HEK293 (cell line): Measurements from ENCODE around the gene RTBDN.

Experiments
- CTCF ChIA-PET: fragments of 350-600 bp; formaldehyde crosslinking; extraction: SDS; loops from one replicate; lab custom pipeline; 2021; ENCODE audit warnings: antibody characterized with exemption; lab: Yijun Ruan, JAX
- POLR2A ChIA-PET: fragments of 300-600 bp; formaldehyde crosslinking; extraction: SDS; loops from one replicate; lab custom pipeline; 2020; ENCODE audit warnings: antibody characterized with exemption, inconsistent platforms; lab: Yijun Ruan, JAX
- H3K27ac ChIP-seq: fragments of 200-500 bp; sonication (Bioruptor generic); 2 replicates; pipeline ENCODE4 v1.5.1; 2014; ENCODE audit warnings: low read depth, low read length, control low read depth, inconsistent platforms; ENCODE audit errors: extremely low read depth
- H3K36me3 ChIP-seq, 2 experiments: fragments of 200-500 bp in 1 of 2; sonication (Bioruptor generic) in 1 of 2; 1 replicate in 1 of 2; 2 replicates in 1 of 2; pipeline ENCODE4 v1.5.1; 2014 to 2017; ENCODE audit warnings: inconsistent platforms in 2 of 2, low read length in 2 of 2; ENCODE audit not compliant: control insufficient read depth in 2 of 2, insufficient read depth in 1 of 2
- H3K4me1 ChIP-seq: fragments of 200-500 bp; sonication (Bioruptor generic); 2 replicates; pipeline ENCODE4 v1.5.1; 2014; ENCODE audit warnings: mild to moderate bottlenecking, low read length, inconsistent platforms; ENCODE audit not compliant: control insufficient read depth, insufficient read depth
- H3K4me3 ChIP-seq: 2 replicates; pipeline ENCODE4 v1.5.1; 2011; ENCODE audit warnings: low read depth, mild to moderate bottlenecking, control low read depth, low read length, moderate library complexity
- H3K9me3 ChIP-seq: fragments of 200-500 bp; sonication (Bioruptor generic); 2 replicates; pipeline ENCODE4 v1.5.1; 2014; ENCODE audit warnings: low read depth, low read length, inconsistent platforms; ENCODE audit not compliant: control insufficient read depth, insufficient read depth
- CTCF ChIP-seq: fragments of 450-650 bp; formaldehyde crosslinking; IDR thresholded peaks from 2 replicates; pipeline ENCODE4 v1.5.1; 2016; ENCODE audit warnings: missing biosample characterization, missing genetic modification characterization
- HIC1 ChIP-seq: fragments of 450-650 bp; formaldehyde crosslinking; IDR thresholded peaks from 2 replicates; pipeline ENCODE4 v1.5.1; 2016; ENCODE audit warnings: missing biosample characterization, missing genetic modification characterization
- KLF8 ChIP-seq: fragments of 450-650 bp; formaldehyde crosslinking; IDR thresholded peaks from 2 replicates; pipeline ENCODE4 v1.5.1; 2016; ENCODE audit warnings: missing biosample characterization, missing genetic modification characterization
- PATZ1 ChIP-seq: fragments of 450-650 bp; formaldehyde crosslinking; IDR thresholded peaks from 2 replicates; pipeline ENCODE4 v1.5.1; 2016; ENCODE audit warnings: missing biosample characterization, missing genetic modification characterization
- PRDM1 ChIP-seq: fragments of 450-650 bp; formaldehyde crosslinking; IDR thresholded peaks from 2 replicates; pipeline ENCODE4; 2016; ENCODE audit warnings: missing biosample characterization, missing genetic modification characterization
- REST ChIP-seq: fragments of 450-650 bp; formaldehyde crosslinking; IDR thresholded peaks from 2 replicates; pipeline ENCODE4 v1.5.1; 2016; ENCODE audit warnings: missing biosample characterization, missing genetic modification characterization
- SP3 ChIP-seq: fragments of 450-650 bp; formaldehyde crosslinking; IDR thresholded peaks from 2 replicates; pipeline ENCODE4 v1.5.1; 2016; ENCODE audit warnings: missing biosample characterization, missing genetic modification characterization
- ZBTB26 ChIP-seq: fragments of 450-650 bp; formaldehyde crosslinking; optimal IDR thresholded peaks from 2 replicates; pipeline ENCODE3; 2016; ENCODE audit warnings: missing biosample characterization, mild to moderate bottlenecking, missing genetic modification characterization
- ZBTB8A ChIP-seq: fragments of 450-650 bp; formaldehyde crosslinking; IDR thresholded peaks from 2 replicates; pipeline ENCODE4 v1.5.1; 2016; ENCODE audit warnings: missing biosample characterization, missing genetic modification characterization
- ZEB2 ChIP-seq: fragments of 450-650 bp; formaldehyde crosslinking; IDR thresholded peaks from 2 replicates; pipeline ENCODE4 v1.5.1; 2016; ENCODE audit warnings: missing biosample characterization, missing genetic modification characterization
- ZIC2 ChIP-seq: fragments of 450-650 bp; formaldehyde crosslinking; IDR thresholded peaks from 2 replicates; pipeline ENCODE4 v1.5.1; 2016; ENCODE audit warnings: missing biosample characterization, missing genetic modification characterization
- ZNF16 ChIP-seq: fragments of 450-650 bp; formaldehyde crosslinking; IDR thresholded peaks from 2 replicates; pipeline ENCODE4 v1.5.1; 2016; ENCODE audit warnings: low read depth, missing biosample characterization, missing genetic modification characterization
- ZNF214 ChIP-seq: fragments of 450-650 bp; formaldehyde crosslinking; IDR thresholded peaks from 2 replicates; pipeline ENCODE4 v1.5.1; 2017; ENCODE audit warnings: missing biosample characterization, mild to moderate bottlenecking, missing genetic modification characterization, borderline replicate concordance
- ZNF335 ChIP-seq: fragments of 450-650 bp; formaldehyde crosslinking; conservative IDR thresholded peaks from 2 replicates; pipeline ENCODE4 v1.5.1; 2016; ENCODE audit warnings: missing biosample characterization, missing genetic modification characterization
- ZNF398 ChIP-seq: fragments of 450-650 bp; formaldehyde crosslinking; IDR thresholded peaks from 2 replicates; pipeline ENCODE4 v1.5.1; 2017; ENCODE audit warnings: missing biosample characterization, missing genetic modification characterization
- ZNF530 ChIP-seq: fragments of 450-650 bp; formaldehyde crosslinking; IDR thresholded peaks from 2 replicates; pipeline ENCODE4 v1.5.1; 2016; ENCODE audit warnings: low read depth, missing biosample characterization, missing genetic modification characterization
- ZNF549 ChIP-seq: fragments of 450-650 bp; IDR thresholded peaks from 2 replicates; pipeline ENCODE4 v1.5.1; 2018; ENCODE audit warnings: missing biosample characterization, missing genetic modification characterization, mild to moderate bottlenecking, inconsistent platforms, moderate library complexity
- ZNF600 ChIP-seq: fragments of 450-650 bp; formaldehyde crosslinking; IDR thresholded peaks from 2 replicates; pipeline ENCODE4 v1.5.1; 2016; ENCODE audit warnings: missing biosample characterization, missing genetic modification characterization
- ZNF629 ChIP-seq: fragments of 450-650 bp; formaldehyde crosslinking; IDR thresholded peaks from 2 replicates; pipeline ENCODE4 v1.5.1; 2017; ENCODE audit warnings: missing biosample characterization, missing genetic modification characterization
- ZNF701 ChIP-seq: fragments of 450-650 bp; formaldehyde crosslinking; IDR thresholded peaks from 2 replicates; pipeline ENCODE4 v1.5.1; 2016; ENCODE audit warnings: missing biosample characterization, missing genetic modification characterization
- ZNF76 ChIP-seq: fragments of 450-650 bp; formaldehyde crosslinking; IDR thresholded peaks from 2 replicates; pipeline ENCODE4; 2016; ENCODE audit warnings: low read depth, missing biosample characterization, missing genetic modification characterization, borderline replicate concordance
- ZNF785 ChIP-seq: fragments of 450-650 bp; formaldehyde crosslinking; IDR thresholded peaks from 2 replicates; pipeline ENCODE4 v1.5.1; 2016; ENCODE audit warnings: missing biosample characterization, missing genetic modification characterization
- ZSCAN16 ChIP-seq: fragments of 450-650 bp; formaldehyde crosslinking; IDR thresholded peaks from 2 replicates; pipeline ENCODE4 v1.5.1; 2016; ENCODE audit warnings: missing biosample characterization, missing genetic modification characterization

The RTBDN gene

GRCh38 chr19:12847159-12848139, 13.1 kb upstream of the RTBDN start:
- CTCF ChIA-PET, result interaction anchor here (0.5 to 7.2 kb wide), 57 partner anchors 9 to 923 kb away, joined by 3 to 62 read pairs (median 5); partner anchors contain the start of genes DNASE2, GCDH, GET3 and JUNB
- Histone ChIP-seq H3K4me1 (no peaks in the 10 kb centered on the region), H3K9me3 (no peaks in the 10 kb centered on the region), H3K27ac (no peak overlapping the region), H3K36me3 (no peaks in the 10 kb centered on the region; a peak in 1 of 3 replicates), H3K4me3 (peak overlapping the region; percentile 0; the same call in 1 of the 2 replicates)
- POLR2A ChIA-PET, result interaction anchor here (0.8 to 1.3 kb wide), 3 partner anchors 56 to 82 kb away, joined by 3 to 6 read pairs (median 4); partner anchors contain the start of gene JUNB
- TF ChIP-seq ZNF76 (tag by site-specific recombination) (peak; percentile 34; the same call in 1 of the 2 replicates), ZNF335 (tag by site-specific recombination) (0 out of 2 replicates have a peak, but pooled peaks have one; percentile 22), ZNF16 (tag by site-specific recombination) (no peak), HIC1 (tag by site-specific recombination) (no peak), ZNF785 (tag by site-specific recombination) (peak; percentile 100), ZBTB26 (peak; percentile 71), ZSCAN16 (tag by site-specific recombination) (no peak), KLF8 (tag by site-specific recombination) (peak; percentile 66; the same call in 1 of the 2 replicates), ZNF549 (no peak), REST (tag by site-specific recombination) (no peak), CTCF (tag by site-specific recombination) (peak; percentile 97), PATZ1 (tag by site-specific recombination) (peak; percentile 59), ZIC2 (tag by site-specific recombination) (no peak), ZNF600 (tag by site-specific recombination) (peak; percentile 68; the same call in 1 of the 2 replicates), ZNF629 (tag by site-specific recombination) (peak; percentile 58; the same call in 1 of the 2 replicates), ZNF701 (tag by site-specific recombination) (no peak), ZNF214 (tag by site-specific recombination) (no peak), ZNF398 (tag by site-specific recombination) (peak; percentile 42; the same call in 1 of the 2 replicates), ZEB2 (tag by site-specific recombination) (peak; percentile 82), ZNF530 (no peak), ZBTB8A (tag by site-specific recombination) (peak; percentile 75), SP3 (peak; percentile 60; the same call in 1 of the 2 replicates), PRDM1 (tag by site-specific recombination) (0 out of 2 replicates have a peak, but pooled peaks have one; percentile 31)
